H9 (cell line): ENCODE results near the gene NAPG. TPM values are rescaled to one million over a fixed set of nuclear protein-coding genes. Genes with fewer than 3 reads are reported as not detected.

Experiments
- DNase-seq: peaks from one replicate; pipeline ENCODE4 v3.0.0-alpha.2; 2017
- H2AFZ ChIP-seq: one replicate; pipeline ENCODE4 v1.6.1; 2013; ENCODE audit warnings: mild to moderate bottlenecking, low read length, control low read depth, moderate library complexity
- H2AK5ac ChIP-seq: 2 replicates; pipeline ENCODE4 v1.6.1; 2013; ENCODE audit warnings: low read length, control low read depth, mixed read lengths; ENCODE audit not compliant: insufficient read length
- H2BK120ac ChIP-seq: one replicate; pipeline ENCODE4 v1.6.1; 2013; ENCODE audit warnings: low read depth, mild to moderate bottlenecking, low read length, control low read depth, inconsistent platforms; ENCODE audit not compliant: poor library complexity, severe bottlenecking
- H2BK12ac ChIP-seq: 2 replicates; pipeline ENCODE4 v1.6.1; 2013; ENCODE audit warnings: low read length, control low read depth, mixed read lengths, low read depth; ENCODE audit not compliant: insufficient read length
- H2BK15ac ChIP-seq: 2 replicates; pipeline ENCODE4 v1.6.1; 2013; ENCODE audit warnings: low read depth, low read length, control low read depth
- H2BK20ac ChIP-seq: one replicate; pipeline ENCODE4 v1.6.1; 2013; ENCODE audit warnings: low read depth, mild to moderate bottlenecking, low read length, control low read depth, inconsistent platforms; ENCODE audit not compliant: poor library complexity, severe bottlenecking
- H2BK5ac ChIP-seq: 2 replicates; pipeline ENCODE4 v1.6.1; 2013; ENCODE audit warnings: low read length, control low read depth, mixed read lengths; ENCODE audit not compliant: insufficient read length
- H3K14ac ChIP-seq: 2 replicates; pipeline ENCODE4 v1.6.1; 2013; ENCODE audit warnings: low read length, control low read depth; ENCODE audit not compliant: insufficient read depth
- H3K18ac ChIP-seq: 2 replicates; pipeline ENCODE4 v1.6.1; 2013; ENCODE audit warnings: low read depth, mild to moderate bottlenecking, mixed read lengths, low read length, control low read depth; ENCODE audit not compliant: insufficient read length
- H3K23ac ChIP-seq: 2 replicates; pipeline ENCODE4 v1.6.1; 2013; ENCODE audit warnings: low read length, control low read depth, mixed read lengths, low read depth; ENCODE audit not compliant: insufficient read length
- H3K23me2 ChIP-seq: 2 replicates; pipeline ENCODE4 v1.6.1; 2013; ENCODE audit warnings: low read depth, mild to moderate bottlenecking, mixed read lengths, low read length, control low read depth; ENCODE audit not compliant: insufficient read length, poor library complexity, severe bottlenecking
- H3K27ac ChIP-seq: 2 replicates; pipeline ENCODE4 v1.5.1; 2013; ENCODE audit warnings: low read length, control low read depth, mixed read lengths, low read depth; ENCODE audit not compliant: insufficient read length
- H3K27me3 ChIP-seq: 2 replicates; pipeline ENCODE4 v1.6.1; 2013; ENCODE audit warnings: low read length, control low read depth, inconsistent platforms; ENCODE audit not compliant: insufficient read depth
- H3K4ac ChIP-seq: 2 replicates; pipeline ENCODE4 v1.6.1; 2013; ENCODE audit warnings: low read depth, mild to moderate bottlenecking, control low read depth, inconsistent platforms, low read length, moderate library complexity
- H3K4me1 ChIP-seq: 2 replicates; pipeline ENCODE4 v1.6.1; 2013; ENCODE audit warnings: low read length, control low read depth, inconsistent platforms; ENCODE audit not compliant: insufficient read depth
- H3K4me2 ChIP-seq: 2 replicates; pipeline ENCODE4 v1.6.1; 2013; ENCODE audit warnings: low read length, control low read depth, mixed read lengths; ENCODE audit not compliant: insufficient read length, insufficient read depth
- H3K56ac ChIP-seq: 2 replicates; pipeline ENCODE4 v1.6.1; 2013; ENCODE audit warnings: low read depth, mild to moderate bottlenecking, mixed read lengths, low read length, control low read depth; ENCODE audit not compliant: insufficient read length
- H3K79me1 ChIP-seq: 2 replicates; pipeline ENCODE4 v1.6.1; 2013; ENCODE audit warnings: low read depth, mild to moderate bottlenecking, moderate library complexity, low read length, control low read depth, inconsistent platforms; ENCODE audit not compliant: insufficient read depth, poor library complexity, severe bottlenecking
- H3K79me2 ChIP-seq: 2 replicates; pipeline ENCODE4 v1.6.1; 2013; ENCODE audit warnings: low read length, control low read depth, inconsistent platforms; ENCODE audit not compliant: insufficient read depth
- H3K9ac ChIP-seq: 2 replicates; pipeline ENCODE4 v1.6.1; 2013; ENCODE audit warnings: low read length, control low read depth, mixed read lengths; ENCODE audit not compliant: insufficient read length; ENCODE audit errors: extremely low read depth
- H3K9me3 ChIP-seq: one replicate; pipeline ENCODE4 v1.6.1; 2013; ENCODE audit warnings: low read depth, low read length, inconsistent platforms; ENCODE audit not compliant: control insufficient read depth
- H3T11ph ChIP-seq: one replicate; pipeline ENCODE4 v1.6.1; 2013; ENCODE audit warnings: mild to moderate bottlenecking, low read length, control low read depth, inconsistent platforms
- H4K20me1 ChIP-seq: one replicate; pipeline ENCODE4 v1.6.1; 2013; ENCODE audit not compliant: control insufficient read depth, insufficient read length, insufficient read depth
- H4K5ac ChIP-seq: 2 replicates; pipeline ENCODE4 v1.6.1; 2013; ENCODE audit warnings: low read depth, mild to moderate bottlenecking, mixed read lengths, low read length, control low read depth; ENCODE audit not compliant: insufficient read length
- H4K8ac ChIP-seq: replicated peaks from 2 replicates; pipeline ENCODE4 v1.6.1; 2013; ENCODE audit warnings: low read length, control low read depth, mixed read lengths, low read depth; ENCODE audit not compliant: insufficient read length
- H4K91ac ChIP-seq: 2 replicates; pipeline ENCODE4 v1.6.1; 2013; ENCODE audit warnings: low read depth, mild to moderate bottlenecking, moderate library complexity, mixed read lengths, low read length, control low read depth; ENCODE audit not compliant: insufficient read length
- H3K27ac Mint-ChIP-seq, 3 experiments: 2 replicates in 2 of 3; 3 replicates in 1 of 3; pipeline ENCODE4 v1.8.0; 2020 to 2021; ENCODE audit warnings: mixed read lengths in 3 of 3, mild to moderate bottlenecking in 1 of 3, moderate library complexity in 1 of 3
- H3K27me3 Mint-ChIP-seq: 2 replicates; pipeline ENCODE4 v1.8.0; 2021; ENCODE audit warnings: low read depth, mild to moderate bottlenecking, moderate library complexity, mixed read lengths
- H3K36me3 Mint-ChIP-seq, 3 experiments: 2 replicates in 2 of 3; 3 replicates in 1 of 3; pipeline ENCODE4 v1.8.0; 2020 to 2021; ENCODE audit warnings: low read depth in 3 of 3, mixed read lengths in 3 of 3; ENCODE audit not compliant: insufficient read depth in 1 of 3
- H3K4me1 Mint-ChIP-seq, 2 experiments: 2 replicates each; pipeline ENCODE4 v1.8.0; 2020; ENCODE audit warnings: mixed read lengths in 2 of 2
- H3K4me3 Mint-ChIP-seq, 2 experiments: 2 replicates in 1 of 2; 3 replicates in 1 of 2; pipeline ENCODE4 v1.8.0; 2020 to 2021; ENCODE audit warnings: mild to moderate bottlenecking in 2 of 2, mixed read lengths in 2 of 2, moderate library complexity in 1 of 2
- H3K9me3 Mint-ChIP-seq, 2 experiments: 2 replicates in 1 of 2; 3 replicates in 1 of 2; pipeline ENCODE4 v1.8.0; 2020; ENCODE audit warnings: mild to moderate bottlenecking in 2 of 2, mixed read lengths in 2 of 2, moderate library complexity in 1 of 2
- CTCF ChIP-seq: fragments of 200-600 bp; sonication (generic); conservative IDR thresholded peaks from 3 replicates; pipeline ENCODE4 v1.8.0; 2021; ENCODE audit warnings: antibody characterized with exemption, mild to moderate bottlenecking
- WGBS: extraction: QIAGEN DNeasy Blood & Tissue Kit; methylation state at CpG from one replicate; pipeline ENCODE4 v1.1.7; 2013; ENCODE audit warnings: missing lambda C conversion rate, low lambda C conversion rate, mixed read lengths; ENCODE audit not compliant: insufficient read length; ENCODE audit errors: extremely low coverage; 5-methylcytosine and 5-hydroxymethylcytosine counted together
- total RNA-seq: library from RNA; stranded (reverse); gene quantifications from 2 replicates; pipeline ENCODE4 v1.2.1, GENCODE V29; 2021

Gene NAPG
- total RNA-seq, 1 experiment from 2014 or later = 30.9 TPM

GRCh38 chr18:10536280-10536679, 10.5 kb downstream of the NAPG start:
- Mint-ChIP-seq H3K36me3 (peaks cover 17 to 38% (median 32%) of the 10 kb centered on the region in 3 experiments; a peak in 6 of 7 replicates), H3K4me1 (no peaks in the 10 kb centered on the region), H3K9me3 (no peaks in the 10 kb centered on the region), H3K4me3 (no peak overlapping the region), H3K27ac (no peak overlapping the region; a peak in 1 of 7 replicates), H3K27me3 (no peaks in the 10 kb centered on the region)
- no peak overlapping the region for H2BK12ac ChIP-seq
- no peak overlapping the region for H2AK5ac ChIP-seq
- no peak for TF ChIP-seq CTCF
- H3K23me2 ChIP-seq = no peaks in the 10 kb centered on the region
- H2BK5ac ChIP-seq = no peak overlapping the region
- H3K27ac ChIP-seq = no peak overlapping the region
- no peak overlapping the region for H3K18ac ChIP-seq
- H3K4me1 ChIP-seq = no peaks in the 10 kb centered on the region
- no peaks in the 10 kb centered on the region for H4K20me1 ChIP-seq
- no peak overlapping the region for H3T11ph ChIP-seq
- no CpG with 5 or more reads among the region's 2 CpGs for WGBS
- H3K4ac ChIP-seq = no peak overlapping the region
- H2AFZ ChIP-seq = no peak overlapping the region
- H3K27me3 ChIP-seq = no peaks in the 10 kb centered on the region
- no peaks in the 10 kb centered on the region for H3K79me2 ChIP-seq
- no peak overlapping the region for H3K9ac ChIP-seq
- H2BK15ac ChIP-seq = no peak overlapping the region
- no peak overlapping the region for H3K23ac ChIP-seq
- no peak overlapping the region for H4K8ac ChIP-seq
- DNase-seq = no peak
- H4K91ac ChIP-seq = no peak overlapping the region
- H3K79me1 ChIP-seq = no peaks in the 10 kb centered on the region
- no peak overlapping the region for H2BK120ac ChIP-seq
- no peak overlapping the region for H3K4me2 ChIP-seq
- no peak overlapping the region for H2BK20ac ChIP-seq
- H3K14ac ChIP-seq = no peak overlapping the region
- H3K56ac ChIP-seq = no peak overlapping the region
- no peak overlapping the region for H4K5ac ChIP-seq
- H3K9me3 ChIP-seq = no peaks in the 10 kb centered on the region
